Ecto neural progenitor cell (in vitro differentiated cells): ENCODE results near the gene TSPAN9.

ENCODE experiments used
- DNase-seq: peaks from one replicate; pipeline ENCODE4 v3.0.0-alpha.2; 2018; ENCODE audit warnings: low spot score

TSPAN9 gene

GRCh38 chr12:3316776-3317480 lies 239.7 kb downstream of the TSPAN9 start:
- no peak for DNase-seq

- no peak for DNase-seq
Observed at GRCh38 chr12:3317481-3317815, 240.3 kb downstream of the TSPAN9 start.

DNA sequence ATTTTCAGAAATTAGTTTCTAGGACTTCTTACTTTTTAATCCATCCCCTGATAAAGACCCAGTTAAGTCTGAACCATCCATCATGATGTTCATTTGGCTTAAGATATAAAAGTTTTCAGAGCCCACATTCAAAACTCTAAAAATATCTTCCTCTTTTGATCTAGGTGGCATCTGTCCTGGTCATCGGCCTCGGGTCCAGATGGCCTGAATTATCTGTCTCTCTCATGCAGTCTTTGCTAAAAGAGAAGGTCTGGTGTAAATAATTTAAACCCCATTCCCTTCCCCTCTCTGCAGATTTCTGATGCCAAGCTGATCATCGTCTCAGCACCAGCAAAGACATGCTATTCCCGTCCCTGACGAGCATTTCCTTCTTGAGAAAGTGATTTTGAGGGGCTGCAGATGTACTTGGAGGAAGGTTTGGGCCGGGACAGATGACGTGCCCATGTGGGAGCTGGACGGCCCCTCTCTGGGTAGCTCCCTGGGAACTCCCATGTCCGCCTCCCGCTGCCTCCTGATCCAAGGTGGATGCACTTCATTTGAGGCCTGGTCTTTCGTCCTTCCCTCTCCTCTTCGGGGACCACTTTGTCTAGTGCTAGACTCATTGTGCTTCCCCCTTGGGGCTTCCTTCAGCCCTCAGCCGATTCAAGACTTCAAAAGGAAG lies 240.8 kb downstream of the TSPAN9 start:
- DNase-seq = no peak

DNA sequence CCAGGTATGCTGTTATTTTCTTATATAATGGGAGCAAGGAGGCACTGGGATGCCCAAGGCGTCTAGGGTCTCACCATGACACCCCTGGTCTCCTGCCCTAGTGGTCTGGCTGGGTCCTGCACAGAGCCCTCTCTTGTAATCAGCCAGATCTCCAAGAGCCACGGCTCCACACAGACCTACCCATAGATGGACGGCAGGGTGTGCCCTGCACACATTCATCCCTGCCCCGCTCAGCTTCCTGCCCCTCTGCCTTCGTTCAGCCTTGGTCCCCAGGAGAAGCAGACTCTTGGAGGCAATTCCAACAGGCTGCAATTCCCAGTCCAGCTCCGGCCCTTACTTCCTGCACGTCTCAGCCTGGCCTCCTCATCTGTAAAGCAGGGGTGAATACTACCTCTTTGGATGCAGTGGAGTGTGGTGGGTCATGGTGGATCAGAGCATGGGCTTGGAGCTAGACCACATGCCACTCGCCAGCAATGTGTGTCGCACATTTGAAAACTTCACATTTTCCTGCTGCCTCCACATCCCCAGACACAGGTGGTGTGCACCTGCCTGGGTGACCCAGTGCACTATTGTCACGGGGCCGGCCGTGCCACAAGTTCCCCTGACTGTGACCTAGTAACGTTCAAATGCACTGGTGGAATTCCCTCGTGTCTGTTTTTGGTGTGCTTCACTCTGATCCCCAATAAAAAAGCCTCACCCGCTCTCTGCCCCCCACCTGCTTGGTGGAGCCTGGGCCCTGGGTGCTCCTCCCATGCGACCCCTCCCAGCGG lies 242.7 kb downstream of the TSPAN9 start:
- DNase-seq = no peak

DNA sequence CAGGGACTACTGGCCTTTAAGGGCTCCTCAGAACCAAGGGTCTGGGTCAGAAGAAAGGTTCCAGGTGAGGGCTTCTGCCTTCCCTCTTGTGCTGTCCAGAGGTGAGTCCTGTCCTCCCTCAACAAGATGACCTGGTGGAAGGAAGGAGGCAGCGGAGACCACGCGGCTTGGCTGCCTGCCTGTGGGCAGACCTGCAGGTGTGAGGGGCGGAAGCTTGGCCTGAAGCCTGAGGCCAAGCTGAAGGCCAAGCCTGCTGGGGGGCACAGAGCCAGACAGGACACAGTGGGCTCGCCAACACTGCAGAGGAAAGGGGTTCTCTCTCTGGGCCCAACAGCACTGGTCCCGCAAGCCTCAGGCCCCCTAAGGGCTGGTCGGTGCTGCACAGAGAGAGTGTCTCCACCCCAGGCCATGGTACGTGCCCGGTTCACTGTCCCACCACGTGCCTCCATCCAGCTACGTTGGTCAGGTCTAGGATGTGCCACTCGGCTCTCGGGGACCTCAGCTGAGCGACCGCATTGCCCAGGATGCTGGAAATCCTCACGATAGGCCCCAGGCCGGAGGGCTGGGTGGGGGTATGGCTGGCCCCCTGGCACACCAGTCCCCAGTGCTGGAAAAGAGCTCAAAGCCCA lies 243.8 kb downstream of the TSPAN9 start:
- DNase-seq = no peak

- DNase-seq = no peak
Observed at GRCh38 chr12:3321881-3322280, 244.7 kb downstream of the TSPAN9 start.

DNA sequence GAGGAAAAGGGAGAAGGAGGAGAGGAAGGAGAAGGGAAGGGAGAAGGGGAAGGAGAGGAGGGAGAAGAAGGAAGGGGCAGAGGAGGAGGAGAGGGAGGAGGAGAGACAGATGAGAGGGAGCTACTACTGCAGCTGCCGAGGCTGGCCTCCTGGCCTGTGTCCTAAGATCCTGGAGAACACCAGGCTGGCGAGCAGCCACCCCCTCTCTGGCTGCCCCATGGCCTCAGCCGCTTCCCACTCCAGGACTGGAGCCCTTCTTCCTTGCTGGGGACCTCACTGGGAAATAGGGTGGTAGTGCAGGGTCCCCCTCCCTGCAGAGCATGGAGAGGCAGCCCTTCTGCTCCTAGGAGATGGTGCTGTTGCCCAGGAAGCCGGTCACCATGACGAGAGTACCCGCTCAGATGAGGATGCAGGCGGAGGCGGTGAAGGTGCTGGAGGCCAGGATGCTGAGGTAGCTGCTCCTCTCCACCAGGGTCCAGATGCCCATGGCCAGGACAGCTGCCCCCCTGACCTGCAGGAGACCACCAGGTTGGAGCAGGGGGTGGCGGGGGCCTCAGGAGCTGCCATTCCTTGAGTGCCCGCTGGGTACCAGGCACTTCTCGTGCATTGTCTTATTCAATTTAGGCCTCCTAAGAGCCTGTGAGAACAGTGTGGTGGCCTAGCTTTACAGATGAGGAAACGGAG lies 246.0 kb downstream of the TSPAN9 start:
- no peak for DNase-seq

DNA sequence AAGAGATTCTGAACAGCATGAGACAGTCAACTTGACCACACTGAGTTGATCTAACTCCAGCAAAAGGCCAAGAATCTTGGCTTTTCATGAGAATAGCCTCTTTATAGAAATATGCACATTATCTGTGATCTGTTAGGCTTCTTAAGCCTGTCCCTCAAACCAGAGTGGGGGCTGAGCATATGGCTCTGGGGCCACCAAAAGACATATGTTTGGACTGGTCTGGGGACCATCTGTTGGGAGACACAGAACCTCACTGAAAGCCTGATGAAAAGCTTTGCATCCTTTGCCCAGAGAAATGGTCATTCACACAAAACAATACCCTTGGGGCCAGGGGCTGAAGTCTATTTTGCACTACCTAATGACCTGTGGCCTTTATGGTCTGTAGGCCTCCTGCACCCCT lies 248.6 kb downstream of the TSPAN9 start:
- DNase-seq = no peak

DNA sequence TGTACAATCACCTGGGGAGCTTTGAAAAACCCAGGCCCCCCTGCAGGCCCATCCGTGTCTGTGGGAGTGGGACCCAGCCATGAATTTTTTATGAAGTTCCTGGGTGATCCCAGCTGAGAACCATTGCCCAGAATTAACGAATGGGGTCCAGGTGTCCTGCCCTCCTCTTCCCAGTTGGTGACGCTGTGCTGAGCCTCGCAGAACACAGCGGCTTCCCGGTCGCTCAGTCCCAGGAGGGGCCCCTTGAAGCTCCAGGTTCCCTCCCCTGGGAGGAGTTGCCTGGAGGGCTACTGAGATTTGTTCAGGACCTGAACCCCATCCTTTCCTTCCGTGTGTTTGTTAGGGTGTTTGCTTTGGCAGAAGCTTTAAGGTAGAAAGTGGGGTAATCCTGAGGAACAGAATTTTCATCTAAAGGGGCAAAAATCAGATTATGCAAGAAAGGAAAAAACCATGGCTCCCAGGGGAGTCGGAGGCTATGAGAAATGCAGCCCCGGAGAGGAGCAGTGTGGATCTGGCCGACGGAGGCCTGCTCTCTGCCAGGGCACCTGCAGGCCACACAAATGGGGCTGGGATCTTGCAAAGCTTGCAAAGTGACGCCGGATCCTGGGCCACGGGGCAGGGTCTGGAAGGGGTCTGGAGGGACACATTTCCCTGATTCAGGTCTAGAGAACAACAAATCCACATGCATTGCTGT lies 249.1 kb downstream of the TSPAN9 start:
- DNase-seq = no peak

DNA sequence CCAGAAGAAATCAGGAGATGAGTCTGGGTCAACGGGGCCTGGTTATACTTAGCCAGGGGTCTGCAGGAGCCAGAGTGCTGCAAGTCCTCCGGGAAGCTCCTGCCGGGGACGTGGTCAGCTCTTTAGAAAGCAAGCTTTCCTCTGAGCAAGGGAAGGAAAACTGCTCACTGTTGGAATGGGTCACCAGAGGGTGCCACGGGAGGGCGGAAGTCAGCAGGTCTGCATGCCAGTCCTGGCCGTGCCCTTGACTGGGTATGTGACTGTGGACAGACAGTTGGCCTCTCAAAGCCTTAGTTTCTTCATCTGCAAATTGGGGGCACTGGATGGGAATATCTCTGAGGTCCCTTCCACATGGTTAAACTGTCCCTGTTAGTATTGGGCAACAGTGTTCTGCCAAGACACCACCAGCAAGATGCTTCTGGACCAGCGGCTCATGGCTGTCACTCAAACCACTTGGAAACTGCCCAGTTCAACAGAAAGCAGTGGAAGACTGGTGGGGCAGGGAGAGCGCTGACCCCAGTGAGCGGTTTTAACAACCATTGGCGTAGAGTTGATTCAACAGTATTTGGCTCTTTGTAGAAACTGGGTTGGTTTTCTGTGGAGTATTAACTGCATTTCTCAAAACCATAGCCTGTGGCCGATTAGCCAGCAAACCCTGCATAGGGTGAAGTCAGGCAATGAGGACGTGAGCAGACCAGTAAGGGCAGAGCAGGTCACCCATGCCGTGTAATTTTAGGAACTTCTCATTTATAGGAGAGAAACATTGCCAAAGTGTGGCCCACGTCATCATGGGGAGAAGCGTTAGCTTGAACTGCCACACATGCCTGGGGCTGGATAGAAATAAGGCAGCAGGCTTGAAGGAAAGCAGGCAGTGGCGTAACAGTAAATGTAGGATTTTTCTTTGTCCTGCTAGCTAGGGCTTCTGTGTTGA lies 249.9 kb downstream of the TSPAN9 start:
- no peak for DNase-seq

DNA sequence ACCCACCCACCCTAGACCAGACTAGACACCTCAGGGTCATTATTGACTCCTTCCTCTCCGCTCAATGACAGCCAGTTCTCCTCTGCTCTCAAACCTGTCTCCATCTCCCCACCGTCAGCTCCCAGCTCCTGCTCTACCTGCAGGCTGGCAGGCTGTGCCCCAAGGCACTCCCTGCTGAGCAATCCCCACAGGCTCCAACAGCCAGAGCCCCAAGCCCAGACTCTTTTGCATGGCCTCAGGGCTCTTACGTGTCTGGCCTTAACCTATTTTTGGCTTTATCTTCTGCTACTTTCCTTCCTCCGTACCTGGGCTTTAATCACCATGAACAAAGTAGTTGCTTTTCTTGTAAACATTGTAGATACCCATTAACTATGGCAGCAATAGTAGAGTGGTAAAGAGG lies 250.9 kb downstream of the TSPAN9 start:
- DNase-seq = no peak

GRCh38 chr12:3328571-3328970 lies 251.4 kb downstream of the TSPAN9 start:
- no peak for DNase-seq

DNA sequence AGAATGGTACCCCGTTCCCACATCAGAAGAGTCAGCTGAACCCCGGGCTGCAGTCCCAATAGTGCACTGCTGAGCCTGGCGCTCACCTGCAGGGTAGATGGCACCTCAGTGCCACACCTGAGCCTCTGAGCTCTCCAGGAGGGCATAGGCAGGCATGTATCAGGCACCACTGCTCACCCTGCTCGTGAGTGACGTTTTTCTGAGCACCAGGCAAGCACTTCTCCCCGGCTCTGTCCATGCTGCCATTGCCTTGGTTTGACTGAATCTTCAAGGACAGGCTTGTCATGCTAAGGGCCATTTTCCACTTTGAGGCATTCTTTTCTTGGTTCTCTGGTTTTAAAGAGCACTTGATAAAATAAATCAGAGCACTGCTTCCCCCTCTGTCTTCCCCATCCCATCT lies 252.2 kb downstream of the TSPAN9 start:
- no peak for DNase-seq

DNA sequence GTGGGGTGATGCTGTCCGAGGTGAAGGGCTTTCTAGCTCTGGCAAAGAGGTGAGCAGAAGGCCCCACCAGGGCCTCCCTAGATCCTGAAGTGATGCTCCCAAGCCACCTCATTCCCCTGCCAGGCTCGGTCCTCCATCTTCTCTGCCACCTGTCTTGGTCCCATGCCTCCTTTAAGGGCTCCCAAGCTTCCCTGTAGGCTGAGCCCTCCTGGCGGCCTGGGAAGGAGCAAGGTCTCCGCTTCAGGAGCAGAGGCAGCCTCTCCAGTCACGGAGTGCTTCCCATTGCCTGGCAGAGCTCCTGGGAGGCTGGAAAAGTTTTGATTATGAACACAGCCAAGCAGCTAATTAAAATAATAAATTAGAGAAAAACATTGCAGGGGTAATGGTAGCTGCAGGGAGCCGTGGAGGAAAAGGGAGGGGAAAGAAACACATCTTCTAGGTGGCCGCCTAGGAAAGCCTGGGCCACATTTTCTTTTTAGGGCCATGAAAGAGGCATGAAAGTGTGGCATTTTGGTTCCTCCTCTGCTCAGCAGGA lies 253.9 kb downstream of the TSPAN9 start:
- DNase-seq = no peak

DNA sequence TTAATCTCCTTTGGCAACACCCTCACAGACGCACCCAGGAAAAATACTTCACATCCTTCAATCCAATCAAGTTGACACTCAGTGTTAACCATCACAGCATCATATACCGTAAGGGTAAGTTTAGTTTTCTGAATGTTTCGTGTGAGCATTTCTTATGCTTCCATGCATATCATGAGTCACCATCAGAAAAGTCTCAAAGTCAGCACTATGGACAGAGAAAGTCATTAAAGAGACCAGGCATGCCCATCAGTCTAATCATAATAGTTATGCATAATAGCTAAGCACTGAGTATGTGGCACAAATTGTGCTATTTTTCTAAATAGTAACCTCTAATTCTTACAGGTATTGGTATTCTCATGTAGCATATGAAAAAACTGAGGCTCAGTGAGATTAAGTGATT lies 255.0 kb downstream of the TSPAN9 start:
- no peak for DNase-seq

DNA sequence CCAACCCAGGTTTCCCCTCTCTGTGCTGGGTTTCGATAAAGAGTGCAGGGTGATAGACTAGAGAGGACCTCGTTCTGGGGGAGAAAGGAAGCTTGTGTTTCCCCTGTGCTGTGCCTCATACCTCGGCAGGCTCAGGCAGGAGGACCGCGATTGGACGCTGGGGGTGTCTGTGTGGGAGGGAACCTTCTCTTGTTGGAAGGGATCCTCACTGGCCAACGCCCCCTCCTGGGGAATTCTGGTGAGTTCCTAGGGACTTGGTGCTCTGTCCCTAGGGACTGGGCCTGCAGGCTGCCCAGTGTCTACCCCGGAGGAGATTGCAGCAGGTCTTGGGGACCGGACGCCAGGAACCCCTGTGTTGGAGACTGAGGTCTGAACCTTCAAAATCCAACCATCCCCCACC lies 256.4 kb downstream of the TSPAN9 start:
- peak; percentile 85 for DNase-seq

GRCh38 chr12:3333991-3334391 lies 256.8 kb downstream of the TSPAN9 start:
- peak; percentile 54 for DNase-seq

GRCh38 chr12:3335078-3335487 lies 257.9 kb downstream of the TSPAN9 start:
- DNase-seq = no peak
